SK-N-SH (cell line): ENCODE measurements around the gene SMYD3.

Experiments
- CTCF ChIP-seq: fragments of 200-600 bp; sonication (generic); IDR thresholded peaks from 2 replicates; pipeline ENCODE4 v1.6.1; 2017; ENCODE audit warnings: antibody characterized with exemption, mild to moderate bottlenecking, moderate library complexity
- EP300 ChIP-seq, 2 experiments: IDR thresholded peaks; 2 replicates each; pipeline versions ENCODE4 v1.4.0 to v1.6.1; 2012; ENCODE audit warnings: borderline replicate concordance in 1 of 2, low read depth in 1 of 2, low read length in 1 of 2
- GABPA ChIP-seq: IDR thresholded peaks from 2 replicates; pipeline ENCODE4 v1.4.0; 2012; ENCODE audit warnings: low read depth, mild to moderate bottlenecking
- MAX ChIP-seq: IDR thresholded peaks from 2 replicates; pipeline ENCODE4 v1.4.0; 2012; ENCODE audit warnings: low read depth
- MXI1 ChIP-seq: IDR thresholded peaks from 2 replicates; pipeline ENCODE4 v1.6.1; 2012; ENCODE audit warnings: mild to moderate bottlenecking, low read depth, low read length, improper control_type of control experiment
- REST ChIP-seq: IDR thresholded peaks from 2 replicates; pipeline ENCODE4 v1.6.1; 2012; ENCODE audit warnings: mild to moderate bottlenecking, low read depth, low read length, moderate library complexity
- TAF1 ChIP-seq: IDR thresholded peaks from 2 replicates; pipeline ENCODE4 v1.6.1; 2012; ENCODE audit warnings: low read depth, mild to moderate bottlenecking, low read length, moderate library complexity, borderline replicate concordance
- USF2 ChIP-seq: fragments of 150-350 bp; IDR thresholded peaks from 2 replicates; pipeline ENCODE4 v1.6.1; 2017; ENCODE audit warnings: antibody characterized with exemption, low read length, low read depth, borderline replicate concordance
- YY1 ChIP-seq: IDR thresholded peaks from 2 replicates; pipeline ENCODE4 v1.4.0; 2012; ENCODE audit warnings: low read depth, mild to moderate bottlenecking
- ZBTB33 ChIP-seq: IDR thresholded peaks from 2 replicates; pipeline ENCODE4 v1.4.0; 2012; ENCODE audit warnings: low read depth, borderline replicate concordance

- TF ChIP-seq USF2 (no peak), MAX (no peak), CTCF (peak; percentile 38), GABPA (no peak), EP300 (IDR thresholded peaks at IDR 0.05; ENCODE audit: borderline replicate concordance in 1 of 2, low read depth in 1 of 2, low read length in 1 of 2) (no peak), MXI1 (no peak), ZBTB33 (no peak), YY1 (no peak), REST (no peak), TAF1 (no peak)
Observed at GRCh38 chr1:246246430-246246829, 260.6 kb downstream of the SMYD3 start.
